ENCODE data around the gene HTRA1.

HTRA1 gene

DNA sequence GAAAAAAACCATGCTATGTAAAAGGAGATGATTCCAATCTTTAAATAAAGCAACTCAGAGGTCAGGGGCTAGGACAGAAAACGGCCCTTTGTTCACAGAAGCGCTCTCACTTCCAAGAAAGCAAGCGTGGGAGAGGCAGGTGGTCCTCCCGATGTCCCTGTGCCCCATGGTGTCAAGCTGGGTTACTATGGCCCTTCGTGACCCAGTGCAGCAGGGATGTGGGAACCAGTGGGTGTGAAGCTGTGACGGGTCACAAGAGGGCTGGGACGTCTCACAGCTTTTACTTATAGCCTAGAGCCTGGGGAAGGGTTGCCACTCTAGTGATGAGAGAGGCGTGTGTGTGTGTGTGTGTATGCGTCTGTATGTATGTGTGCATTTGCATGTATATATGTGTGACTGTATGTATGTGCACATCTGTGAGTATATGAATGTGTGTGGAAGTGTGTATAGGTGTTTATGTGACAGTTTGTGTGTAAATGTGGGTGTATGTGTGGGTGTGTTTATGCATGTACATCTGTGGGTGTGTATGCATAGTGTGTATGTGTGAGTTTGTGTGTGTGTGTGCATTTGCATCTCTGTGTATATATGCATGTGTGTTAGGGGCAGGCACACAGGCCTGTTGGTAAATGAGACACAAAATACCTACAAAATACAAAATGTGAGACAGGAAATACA is 25.2 kb downstream of the HTRA1 start:
- no peak overlapping the region for H3K27ac ChIP-seq (ENCODE audit: low read depth, low read length)
- H3K79me2 ChIP-seq (ENCODE audit: control insufficient read depth, insufficient read depth, low read length, unreplicated experiment): peaks cover 47% of the 10 kb centered on the region
- peaks cover 29% of the 10 kb centered on the region for H3K36me3 ChIP-seq (ENCODE audit: insufficient read depth, low read length)
- no peak overlapping the region for H2AFZ ChIP-seq (ENCODE audit: low read length, unreplicated experiment)
- no peak overlapping the region for H3K4me3 ChIP-seq (ENCODE audit: low read depth, low read length)
- H3K27me3 ChIP-seq (ENCODE audit: insufficient read depth, low read length): no peaks in the 10 kb centered on the region
- peaks cover 37% of the 10 kb centered on the region for H3K4me1 ChIP-seq (ENCODE audit: control insufficient read depth, insufficient read depth, low read length, unreplicated experiment)

DNA sequence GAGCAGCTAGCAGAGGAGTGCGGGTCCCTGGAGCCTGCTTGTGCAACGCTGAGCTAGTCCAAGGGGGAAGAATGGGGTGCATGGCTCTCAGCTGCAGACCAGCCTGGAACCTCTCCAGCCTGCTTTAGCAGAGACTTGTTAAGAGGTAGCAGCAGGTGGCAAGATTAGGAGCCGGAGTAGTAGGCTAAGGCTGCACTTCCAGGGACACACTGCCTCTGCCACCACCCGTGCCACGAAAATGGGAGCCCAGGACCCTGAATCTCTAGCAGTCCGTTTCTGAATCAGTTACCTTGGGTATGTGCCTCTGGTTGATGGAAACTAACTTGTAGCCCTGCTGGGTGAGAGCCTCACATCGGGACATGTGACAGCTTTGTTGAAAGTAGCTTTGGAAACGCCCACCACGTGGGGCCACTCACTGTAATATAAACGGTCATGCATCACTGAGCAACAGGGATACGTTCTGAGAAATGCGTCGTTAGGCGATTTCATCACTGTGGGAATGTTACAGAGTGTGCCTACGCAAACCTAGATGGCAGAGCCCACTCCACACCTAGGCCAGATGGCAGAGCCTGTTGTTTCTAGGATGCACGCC is 25.9 kb downstream of the HTRA1 start:
- no peaks in the 10 kb centered on the region for H3K27me3 ChIP-seq (ENCODE audit: insufficient read depth, low read length)
- H3K27ac ChIP-seq (ENCODE audit: low read depth, low read length): no peak overlapping the region
- H3K4me3 ChIP-seq (ENCODE audit: low read depth, low read length): no peak overlapping the region
- no peak overlapping the region for H2AFZ ChIP-seq (ENCODE audit: low read length, unreplicated experiment)
- H3K36me3 ChIP-seq (ENCODE audit: insufficient read depth, low read length): peaks cover 25% of the 10 kb centered on the region
- peaks cover 42% of the 10 kb centered on the region for H3K79me2 ChIP-seq (ENCODE audit: control insufficient read depth, insufficient read depth, low read length, unreplicated experiment)
- peaks cover 45% of the 10 kb centered on the region for H3K4me1 ChIP-seq (ENCODE audit: control insufficient read depth, insufficient read depth, low read length, unreplicated experiment)

DNA sequence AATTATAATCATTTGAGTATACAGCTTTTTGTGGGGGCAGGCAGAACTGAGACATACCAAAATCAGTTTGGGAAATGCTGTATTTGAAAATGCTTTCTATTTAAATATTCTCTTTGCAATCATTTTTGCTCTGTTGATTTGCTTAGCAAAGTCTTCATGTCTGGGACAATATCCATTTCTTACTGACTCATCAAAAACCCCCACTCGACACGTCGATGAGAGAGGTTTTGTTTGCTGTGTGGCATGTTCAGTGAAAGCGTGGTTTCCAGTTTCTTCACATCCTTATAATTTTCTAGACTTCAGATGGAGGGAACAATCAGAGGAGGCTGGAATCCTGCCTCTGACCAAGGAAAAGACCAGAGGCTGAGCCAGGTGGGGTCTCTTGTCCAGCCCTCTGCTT is 28.9 kb downstream of the HTRA1 start:
- H3K36me3 ChIP-seq (ENCODE audit: insufficient read depth, low read length): peaks cover 24% of the 10 kb centered on the region
- peak overlapping the region; percentile 97 for H3K27ac ChIP-seq (ENCODE audit: low read depth, low read length)
- H3K4me1 ChIP-seq (ENCODE audit: control insufficient read depth, insufficient read depth, low read length, unreplicated experiment): peaks cover 69% of the 10 kb centered on the region
- H3K79me2 ChIP-seq (ENCODE audit: control insufficient read depth, insufficient read depth, low read length, unreplicated experiment): peaks cover 48% of the 10 kb centered on the region
- H3K27me3 ChIP-seq (ENCODE audit: insufficient read depth, low read length): no peaks in the 10 kb centered on the region
- H3K4me3 ChIP-seq (ENCODE audit: low read depth, low read length): peak overlapping the region; percentile 32; the same call in 1 of the 2 replicates
- no peak overlapping the region for H2AFZ ChIP-seq (ENCODE audit: low read length, unreplicated experiment)

DNA sequence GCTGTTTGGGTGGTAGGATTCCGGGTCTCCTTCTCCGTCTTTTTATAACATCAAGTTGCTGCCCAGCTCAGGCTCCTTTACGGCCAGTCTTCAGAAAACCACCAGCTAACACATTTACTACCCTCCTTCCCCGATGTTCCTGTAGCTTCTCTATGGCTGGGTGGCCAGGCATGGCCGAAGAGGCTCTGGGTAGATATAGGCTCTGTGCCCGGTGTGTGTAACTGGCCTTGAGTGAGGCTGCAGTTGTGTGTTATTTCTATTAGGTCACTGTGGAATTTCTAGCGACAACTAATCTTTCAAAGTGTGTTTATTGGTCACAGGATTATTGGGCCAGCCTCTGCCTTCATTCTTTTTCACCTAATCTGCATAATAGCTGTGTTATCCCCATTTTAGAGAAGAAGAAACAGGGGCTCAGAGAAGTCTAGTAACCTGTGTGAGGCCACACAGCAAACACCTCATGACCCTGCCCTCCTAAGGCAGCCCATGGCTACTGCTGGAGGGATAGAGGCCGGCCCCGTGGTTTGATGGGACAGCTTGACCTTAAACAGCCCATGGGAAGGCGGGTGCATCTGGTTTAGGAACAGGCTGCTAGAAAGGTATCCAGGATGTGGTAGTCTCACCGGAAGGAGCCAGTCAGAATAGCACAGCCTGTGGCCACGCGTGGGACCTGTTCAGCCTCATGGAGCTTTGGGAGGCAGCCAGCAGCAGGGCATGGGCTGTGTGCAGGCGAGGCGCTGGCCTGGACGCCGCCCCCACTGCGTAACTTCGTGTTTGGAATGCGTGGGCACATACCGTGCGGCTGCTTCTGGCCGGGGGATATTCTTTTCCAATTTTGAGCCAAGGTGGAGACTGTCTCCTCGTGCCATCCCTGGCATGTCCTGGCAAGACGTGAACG is 29.7 kb downstream of the HTRA1 start:
- Histone ChIP-seq H3K36me3 (ENCODE audit: insufficient read depth, low read length) (peaks cover 17% of the 10 kb centered on the region), H3K4me3 (ENCODE audit: low read depth, low read length) (peak overlapping the region; percentile 36), H3K27me3 (ENCODE audit: insufficient read depth, low read length) (no peaks in the 10 kb centered on the region), H3K27ac (ENCODE audit: low read depth, low read length) (peak overlapping the region; percentile 97), H2AFZ (ENCODE audit: low read length, unreplicated experiment) (no peak overlapping the region), H3K4me1 (ENCODE audit: control insufficient read depth, insufficient read depth, low read length, unreplicated experiment) (peaks cover 73% of the 10 kb centered on the region), H3K79me2 (ENCODE audit: control insufficient read depth, insufficient read depth, low read length, unreplicated experiment) (peaks cover 41% of the 10 kb centered on the region)

DNA sequence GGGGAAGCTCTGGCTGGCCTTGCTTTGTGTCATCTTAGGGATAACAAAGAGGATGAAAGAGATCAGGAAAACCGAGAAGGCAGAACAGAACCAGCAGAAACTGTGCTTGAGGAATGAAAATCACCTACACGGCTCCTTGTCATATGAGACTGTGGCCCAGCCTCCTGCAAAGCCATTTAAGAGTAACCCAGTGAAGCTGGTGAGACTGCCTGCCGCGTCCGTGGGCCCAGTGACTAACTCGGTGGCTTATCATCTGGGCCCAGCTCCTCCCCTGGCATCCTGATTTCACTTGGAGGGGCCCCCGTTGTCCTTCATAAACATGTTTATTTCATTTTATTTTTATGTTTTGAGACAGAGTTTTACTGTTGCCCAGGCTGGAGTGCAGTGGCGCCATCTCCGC is 30.7 kb downstream of the HTRA1 start:
- Histone ChIP-seq H2AFZ (ENCODE audit: low read length, unreplicated experiment) (peak overlapping the region; percentile 30), H3K79me2 (ENCODE audit: control insufficient read depth, insufficient read depth, low read length, unreplicated experiment) (peaks cover 43% of the 10 kb centered on the region), H3K36me3 (ENCODE audit: insufficient read depth, low read length) (peaks cover 18% of the 10 kb centered on the region), H3K27me3 (ENCODE audit: insufficient read depth, low read length) (no peaks in the 10 kb centered on the region), H3K4me3 (ENCODE audit: low read depth, low read length) (peak overlapping the region; percentile 36; the same call in 1 of the 2 replicates), H3K27ac (ENCODE audit: low read depth, low read length) (peak overlapping the region; percentile 97), H3K4me1 (ENCODE audit: control insufficient read depth, insufficient read depth, low read length, unreplicated experiment) (peaks cover 80% of the 10 kb centered on the region)

DNA sequence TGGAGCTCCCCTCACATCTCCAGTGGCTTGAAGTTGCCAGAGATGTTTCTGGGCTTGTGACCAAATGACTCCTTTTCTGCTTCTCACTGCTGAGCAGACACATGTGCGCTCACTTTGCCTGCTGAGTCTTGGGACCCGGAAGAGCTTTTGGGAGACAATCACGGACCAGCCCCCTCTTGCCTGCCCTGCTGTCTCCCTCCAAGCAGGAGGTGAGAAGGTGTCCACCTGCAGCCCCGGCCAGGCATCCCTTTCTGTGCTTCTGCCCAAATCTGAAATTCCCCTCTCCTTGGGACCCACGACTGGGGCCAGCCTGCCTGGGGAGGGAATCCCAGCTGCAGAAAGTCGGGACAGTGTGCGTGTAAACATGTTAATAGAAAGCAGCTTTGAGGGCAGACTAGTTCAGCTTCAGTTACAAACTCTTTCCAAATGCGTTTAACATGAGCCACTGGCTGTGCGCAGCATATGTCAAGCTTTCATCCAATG is 31.7 kb downstream of the HTRA1 start:
- Histone ChIP-seq H3K4me1 (ENCODE audit: control insufficient read depth, insufficient read depth, low read length, unreplicated experiment) (peaks cover 76% of the 10 kb centered on the region), H2AFZ (ENCODE audit: low read length, unreplicated experiment) (no peak overlapping the region), H3K27ac (ENCODE audit: low read depth, low read length) (peak overlapping the region; percentile 97), H3K4me3 (ENCODE audit: low read depth, low read length) (peak overlapping the region; percentile 68), H3K79me2 (ENCODE audit: control insufficient read depth, insufficient read depth, low read length, unreplicated experiment) (peaks cover 38% of the 10 kb centered on the region), H3K36me3 (ENCODE audit: insufficient read depth, low read length) (peaks cover 15% of the 10 kb centered on the region), H3K27me3 (ENCODE audit: insufficient read depth, low read length) (no peaks in the 10 kb centered on the region)

DNA sequence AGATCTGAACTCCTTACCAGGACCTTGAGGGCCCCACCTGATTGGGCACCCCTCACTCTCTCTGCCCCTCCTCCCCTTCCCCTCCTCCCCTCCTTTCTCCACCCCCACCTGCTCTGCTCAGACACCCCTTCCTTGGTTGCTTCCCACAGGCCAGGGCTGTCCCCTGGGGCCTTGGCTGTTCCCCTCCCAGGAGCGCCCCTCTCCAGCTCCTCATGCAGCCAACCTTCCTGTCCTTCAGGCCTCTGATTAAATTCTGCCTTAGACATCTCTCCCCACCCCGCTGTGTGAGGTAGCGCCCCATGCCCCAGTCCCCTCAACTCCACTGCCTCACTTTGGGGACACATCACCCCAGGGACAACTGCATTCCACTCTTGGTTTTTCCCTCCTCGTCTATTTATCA is 32.4 kb downstream of the HTRA1 start:
- Histone ChIP-seq H3K36me3 (ENCODE audit: insufficient read depth, low read length) (peaks cover 13% of the 10 kb centered on the region), H2AFZ (ENCODE audit: low read length, unreplicated experiment) (no peak overlapping the region), H3K27ac (ENCODE audit: low read depth, low read length) (peak overlapping the region; percentile 97), H3K4me1 (ENCODE audit: control insufficient read depth, insufficient read depth, low read length, unreplicated experiment) (peaks cover 79% of the 10 kb centered on the region), H3K79me2 (ENCODE audit: control insufficient read depth, insufficient read depth, low read length, unreplicated experiment) (peaks cover 38% of the 10 kb centered on the region), H3K27me3 (ENCODE audit: insufficient read depth, low read length) (no peaks in the 10 kb centered on the region), H3K4me3 (ENCODE audit: low read depth, low read length) (peak overlapping the region; percentile 68)

DNA sequence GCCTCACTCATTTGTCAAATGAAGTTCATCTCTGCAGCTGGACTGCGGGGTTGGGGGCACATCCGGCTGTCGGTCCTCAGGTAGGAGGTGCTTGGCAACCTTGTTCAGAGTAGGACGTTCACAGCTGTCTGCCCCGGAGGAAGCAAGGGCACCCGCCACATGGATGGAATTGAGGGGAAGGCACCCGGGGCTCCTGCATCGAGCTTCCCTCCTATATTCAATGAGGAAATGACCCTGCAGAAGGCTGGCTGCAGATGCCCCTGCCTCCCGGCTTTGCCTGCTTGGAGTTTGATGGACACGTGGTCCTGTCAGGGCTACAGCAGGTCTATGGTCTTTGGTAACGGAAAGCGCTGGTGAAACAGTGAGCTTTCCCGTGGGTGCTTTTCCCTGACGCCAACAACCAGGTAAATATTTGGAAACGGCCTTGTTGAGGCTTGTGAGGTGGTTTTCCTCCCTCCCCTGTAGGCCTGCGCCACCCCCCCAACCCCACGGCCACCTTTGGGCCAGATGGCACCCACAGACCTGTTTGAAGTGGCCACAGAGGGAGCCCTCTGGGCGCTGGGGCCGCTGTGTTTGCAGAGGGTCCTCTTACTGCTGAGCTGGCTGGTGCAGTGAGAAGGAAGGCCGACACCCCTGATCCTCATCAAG is 32.9 kb downstream of the HTRA1 start:
- Histone ChIP-seq H2AFZ (ENCODE audit: low read length, unreplicated experiment) (no peak overlapping the region), H3K27me3 (ENCODE audit: insufficient read depth, low read length) (no peaks in the 10 kb centered on the region), H3K4me1 (ENCODE audit: control insufficient read depth, insufficient read depth, low read length, unreplicated experiment) (peaks cover 81% of the 10 kb centered on the region), H3K4me3 (ENCODE audit: low read depth, low read length) (peak overlapping the region; percentile 68), H3K27ac (ENCODE audit: low read depth, low read length) (peak overlapping the region; percentile 97), H3K36me3 (ENCODE audit: insufficient read depth, low read length) (peaks cover 7% of the 10 kb centered on the region), H3K79me2 (ENCODE audit: control insufficient read depth, insufficient read depth, low read length, unreplicated experiment) (peaks cover 34% of the 10 kb centered on the region)

DNA sequence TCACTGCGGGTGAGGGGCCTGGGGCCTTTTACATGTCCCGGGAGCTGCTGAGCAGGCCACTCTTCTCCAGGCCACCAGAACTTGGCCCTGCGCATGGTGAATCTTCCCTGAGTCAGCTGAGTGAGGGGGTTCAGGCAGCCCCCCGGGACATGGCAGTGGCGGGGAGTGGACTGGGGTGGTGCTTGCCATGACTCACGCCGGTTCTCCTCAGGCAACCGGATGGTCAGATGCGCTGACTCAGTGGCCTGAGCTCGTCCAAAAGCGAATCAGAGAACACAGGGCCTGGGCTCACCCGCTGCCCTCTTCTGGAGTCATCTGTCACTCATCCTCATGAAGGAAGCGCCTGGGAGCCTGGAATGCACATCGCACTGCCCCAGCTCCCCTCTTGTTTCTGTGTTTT is 33.5 kb downstream of the HTRA1 start:
- Histone ChIP-seq H3K27ac (ENCODE audit: low read depth, low read length) (peak overlapping the region; percentile 97), H3K27me3 (ENCODE audit: insufficient read depth, low read length) (no peaks in the 10 kb centered on the region), H3K4me1 (ENCODE audit: control insufficient read depth, insufficient read depth, low read length, unreplicated experiment) (peaks cover 81% of the 10 kb centered on the region), H3K79me2 (ENCODE audit: control insufficient read depth, insufficient read depth, low read length, unreplicated experiment) (peaks cover 34% of the 10 kb centered on the region), H2AFZ (ENCODE audit: low read length, unreplicated experiment) (no peak overlapping the region), H3K4me3 (ENCODE audit: low read depth, low read length) (peak overlapping the region; percentile 68), H3K36me3 (ENCODE audit: insufficient read depth, low read length) (peaks cover 4% of the 10 kb centered on the region; the same call in 1 of the 2 replicates)

Measured in ACC112 (cell line).